K562 (cell line): ENCODE data around the gene LGR6. TPM values are rescaled to one million over a fixed set of nuclear protein-coding genes. Genes with fewer than 3 reads are reported as not detected.

Experiments used
- ARID1B ChIP-seq: fragments of 450-650 bp; IDR thresholded peaks from 2 replicates; pipeline ENCODE4 v1.6.1; 2016; ENCODE audit warnings: antibody characterized with exemption, mild to moderate bottlenecking, inconsistent platforms
- BRD9 ChIP-seq: fragments of 450-650 bp; IDR thresholded peaks from 2 replicates; pipeline ENCODE4 v1.6.1; 2018; ENCODE audit warnings: low read depth; ENCODE audit not compliant: partially characterized antibody
- CAMTA2 ChIP-seq: fragments of 250-450 bp; sonication (Bioruptor Pico); conservative IDR thresholded peaks from 2 replicates; pipeline ENCODE4 v1.5.1; 2022
- CBFB ChIP-seq: sonication (generic); formaldehyde crosslinking; IDR thresholded peaks from 2 replicates; pipeline ENCODE4 v1.4.0; 2020; ENCODE audit warnings: mild to moderate bottlenecking, missing genetic modification reagents
- CREB5 ChIP-seq: fragments of 250-450 bp; sonication (Bioruptor Pico); IDR thresholded peaks from 2 replicates; pipeline ENCODE4 v1.5.0; 2020; ENCODE audit warnings: mild to moderate bottlenecking
- E2F6 ChIP-seq, 2 experiments: IDR thresholded peaks; 2 replicates each; pipeline ENCODE4 v1.6.1; 2011; ENCODE audit warnings: borderline replicate concordance in 1 of 2, control low read depth in 1 of 2, low read depth in 1 of 2, low read length in 1 of 2, mild to moderate bottlenecking in 1 of 2, mixed read lengths in 1 of 2, moderate library complexity in 1 of 2; ENCODE audit not compliant: insufficient read depth in 1 of 2, insufficient read length in 1 of 2, poor library complexity in 1 of 2, severe bottlenecking in 1 of 2; ENCODE audit errors: extremely low read depth in 1 of 2
- GTF2A2 ChIP-seq: IDR thresholded peaks from 2 replicates; pipeline ENCODE4 v1.6.1; 2016; ENCODE audit warnings: mild to moderate bottlenecking, missing genetic modification characterization, missing compliant biosample characterization
- MCM2 ChIP-seq: fragments of 450-650 bp; IDR thresholded peaks from 2 replicates; pipeline ENCODE4 v1.6.1; 2017; ENCODE audit warnings: low read depth, mild to moderate bottlenecking
- NCOA6 ChIP-seq: fragments of 450-650 bp; IDR thresholded peaks from 2 replicates; pipeline ENCODE4 v1.6.1; 2017; ENCODE audit warnings: mild to moderate bottlenecking
- NEUROD1 ChIP-seq: fragments of 150-350 bp; IDR thresholded peaks from 2 replicates; pipeline ENCODE4 v1.6.1; 2014; ENCODE audit warnings: borderline replicate concordance, low read length, low read depth; ENCODE audit not compliant: partially characterized antibody
- PML ChIP-seq: IDR thresholded peaks from 2 replicates; pipeline ENCODE4 v1.6.1; 2012; ENCODE audit warnings: low read length, inconsistent platforms
- RUNX1 ChIP-seq: sonication (generic); IDR thresholded peaks from 2 replicates; pipeline ENCODE4 v1.6.1; 2016; ENCODE audit warnings: antibody characterized with exemption, low read depth
- STAG1 ChIP-seq: sonication (generic); formaldehyde crosslinking; IDR thresholded peaks from 2 replicates; pipeline ENCODE4 v1.5.0; 2020; ENCODE audit warnings: missing genetic modification reagents, borderline replicate concordance
- TARDBP ChIP-seq: fragments of 450-650 bp; IDR thresholded peaks from 2 replicates; pipeline ENCODE4 v1.6.1; 2016
- TFAM ChIP-seq: fragments of 250-450 bp; sonication (Bioruptor Pico); conservative IDR thresholded peaks from 2 replicates; pipeline ENCODE4 v1.5.0; 2021; ENCODE audit warnings: mild to moderate bottlenecking, moderate library complexity
- TSC22D4 ChIP-seq: fragments of 450-650 bp; IDR thresholded peaks from 2 replicates; pipeline ENCODE4 v1.6.1; 2016; ENCODE audit warnings: missing genetic modification characterization, missing biosample characterization, control low read depth
- ZNF121 ChIP-seq: sonication (generic); formaldehyde crosslinking; conservative IDR thresholded peaks from 2 replicates; pipeline ENCODE4 v1.8.0; 2022; ENCODE audit warnings: missing genetic modification reagents
- ZNF407 ChIP-seq: fragments of 450-650 bp; IDR thresholded peaks from 2 replicates; pipeline ENCODE4 v1.6.1; 2016; ENCODE audit warnings: low read depth
- ZNF444 ChIP-seq: fragments of 250-450 bp; sonication (Bioruptor Pico); IDR thresholded peaks from 2 replicates; pipeline ENCODE4 v1.4.0; 2020; ENCODE audit warnings: mild to moderate bottlenecking, moderate library complexity
- polyA plus RNA-seq, 8 experiments: library from polyadenylated mRNA; depleted of rRNA in 4 of 8; stranded (reverse) in 5 of 8; unstranded in 3 of 8; fragments of >200 nt; fragmentation: Nextera tagmentation in 2 of 8; fragmentation: Illumina TruSeq in 1 of 8; extraction: Ambion mirVana in 2 of 8; extraction: Trizol in 1 of 8; gene quantifications; 2 replicates each; pipeline versions ENCODE4 v1.2.1 to v1.2.3, GENCODE V29; 2011 to 2014; ENCODE audit warnings: inconsistent platforms in 1 of 8, missing spikeins in 1 of 8
- total RNA-seq, 7 experiments: library from RNA; depleted of rRNA in 6 of 7; stranded (reverse); fragments of >200 nt in 6 of 7; fragmentation: Illumina TruSeq in 2 of 7; extraction: Trizol in 2 of 7; gene quantifications; 2 replicates each; pipeline versions ENCODE4 v1.2.1 to v1.2.3, GENCODE V29; 2011 to 2021; ENCODE audit warnings: low replicate concordance in 1 of 7

LGR6 gene
- total and polyA plus RNA-seq, 9 of the 15 experiments (the other 6 are each of a cell fraction or from before 2014, with no cell fraction given): 0.01 to 0.54 (median 0.17) TPM; not detected in 1

- TF ChIP-seq ZNF407 (no peak), BRD9 (no peak), PML (peak; percentile 73), TARDBP (no peak), TFAM (CRISPR knock-in tag) (no peak), CBFB (CRISPR knock-in tag) (no peak), E2F6 (IDR thresholded peaks at IDR 0.05; ENCODE audit: borderline replicate concordance in 1 of 2, extremely low read depth in 1 of 2, insufficient read depth in 1 of 2, insufficient read length in 1 of 2, low read depth in 1 of 2, low read length in 1 of 2, poor library complexity in 1 of 2, severe bottlenecking in 1 of 2) (peak; percentile 62 to 88), GTF2A2 (tag) (0 out of 2 replicates have a peak, but pooled peaks have one; percentile 41), NEUROD1 (no peak), ARID1B (no peak), CAMTA2 (CRISPR knock-in tag) (no peak), RUNX1 (peak; percentile 43; the same call in 1 of the 2 replicates), NCOA6 (no peak), TSC22D4 (tag) (no peak), STAG1 (0 out of 2 replicates have a peak, but pooled peaks have one; percentile 15), CREB5 (CRISPR knock-in tag) (no peak), ZNF444 (no peak), ZNF121 (CRISPR knock-in tag) (no peak), MCM2 (no peak)
Measured at GRCh38 chr1:202348509-202349205, 155.1 kb downstream of the LGR6 start, which contains the start of gene PPP1R12B (continued).
